GM19238 (cell line): ENCODE data around the gene SPECC1.

Source experiments
- DNase-seq: peaks from one replicate; pipeline ENCODE4 v3.0.0; 2011; ENCODE audit warnings: low spot score; ENCODE audit not compliant: insufficient read length

Gene SPECC1

DNA sequence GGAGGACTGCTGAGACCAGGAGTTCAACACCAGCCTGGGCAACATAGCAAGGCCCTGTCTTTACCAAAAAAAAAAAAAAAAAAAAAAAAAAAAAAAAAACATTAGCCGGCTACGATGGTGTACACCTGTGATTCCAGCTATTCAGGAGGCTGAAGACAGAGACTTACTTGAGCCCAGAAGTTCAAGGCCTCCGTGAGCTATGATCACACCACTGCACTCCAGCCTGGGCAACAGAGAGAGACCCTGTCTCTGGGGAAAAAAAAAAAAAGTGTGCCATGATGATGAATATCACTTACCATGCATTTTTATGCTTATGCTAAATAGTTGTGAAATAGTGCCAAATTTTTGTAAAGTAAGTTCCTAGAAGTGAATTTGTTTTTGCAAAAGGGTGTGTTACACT lies 261.2 kb downstream of the SPECC1 start:
- DNase-seq = no peak

- DNase-seq = no peak
Observed at GRCh38 chr17:20271011-20271610, 262.0 kb downstream of the SPECC1 start.

DNA sequence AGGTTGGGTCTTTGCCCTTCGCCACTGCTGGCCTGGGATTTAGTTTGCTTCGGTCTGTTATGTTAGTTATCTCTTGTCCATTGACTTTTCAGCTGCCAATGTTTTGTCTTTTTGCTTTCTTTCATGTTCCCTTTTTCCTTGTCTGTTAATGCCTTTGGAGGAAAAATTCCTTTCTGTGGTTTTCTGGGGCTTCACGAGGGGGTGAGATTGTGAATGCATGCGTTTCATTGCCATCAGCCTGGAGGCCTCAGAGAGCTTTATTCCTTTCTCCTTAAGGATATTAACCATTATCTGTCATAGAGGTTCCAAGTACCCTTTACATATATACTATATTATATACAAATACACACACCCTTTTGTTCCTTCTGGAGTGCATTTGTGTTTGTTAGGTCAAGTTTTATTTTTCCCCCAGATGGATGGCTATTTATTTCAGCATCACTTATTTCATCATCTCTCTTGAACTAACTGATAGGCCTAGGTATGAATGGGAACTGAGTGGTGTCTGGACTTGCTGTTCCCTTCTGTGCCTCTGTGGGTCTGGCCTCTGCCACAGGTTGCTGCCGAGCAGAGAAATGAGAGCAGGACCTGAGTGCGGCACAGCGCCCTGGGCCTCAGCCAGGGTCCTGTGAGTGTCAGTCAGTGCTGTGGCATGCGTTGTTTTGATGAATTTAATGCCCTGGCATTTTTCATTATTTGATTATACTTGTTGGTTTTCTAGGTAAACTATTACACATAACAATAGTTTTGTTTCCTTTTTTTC lies 264.8 kb downstream of the SPECC1 start:
- no peak for DNase-seq

DNA sequence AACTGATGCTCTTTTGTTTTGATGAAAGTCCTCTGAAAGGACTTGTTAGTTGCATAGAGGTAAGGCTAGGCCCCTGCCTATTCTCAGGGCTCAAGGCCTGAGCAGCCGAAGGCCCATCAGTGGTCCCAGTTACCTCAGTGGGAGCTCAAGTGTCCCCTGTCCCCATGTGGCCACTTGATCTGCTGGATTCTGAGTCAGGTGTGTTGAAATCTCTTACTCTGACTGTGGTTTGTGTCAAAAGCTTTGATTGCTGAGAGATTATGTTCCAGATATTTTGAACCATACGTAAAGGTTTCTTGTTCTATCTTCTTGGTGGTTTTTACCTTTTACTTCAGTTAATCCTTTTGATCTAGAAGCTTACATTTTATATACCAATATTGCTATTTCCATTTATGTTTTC lies 266.5 kb downstream of the SPECC1 start:
- no peak for DNase-seq

DNA sequence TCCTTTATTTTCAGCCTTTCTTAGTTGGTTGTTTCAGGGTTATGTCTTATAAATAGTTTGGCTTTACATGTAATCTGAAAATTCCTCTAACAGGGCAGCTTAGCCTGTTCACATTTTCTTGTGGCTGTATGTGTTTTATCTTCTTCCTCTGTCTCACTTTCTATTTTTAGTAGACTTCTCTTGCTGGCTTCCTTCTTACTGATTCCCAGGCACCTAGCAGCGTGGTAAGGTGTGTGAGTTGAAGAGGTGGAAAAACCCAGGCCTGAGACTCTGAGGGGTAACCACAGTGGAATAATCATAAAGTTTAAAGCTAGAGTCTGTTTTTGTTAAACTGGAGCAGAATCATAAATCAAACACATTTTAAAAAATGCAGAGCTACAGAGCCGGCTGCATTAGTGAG lies 267.3 kb downstream of the SPECC1 start:
- no peak for DNase-seq

- no peak for DNase-seq
Observed at GRCh38 chr17:20278805-20279204, 269.6 kb downstream of the SPECC1 start.

DNA sequence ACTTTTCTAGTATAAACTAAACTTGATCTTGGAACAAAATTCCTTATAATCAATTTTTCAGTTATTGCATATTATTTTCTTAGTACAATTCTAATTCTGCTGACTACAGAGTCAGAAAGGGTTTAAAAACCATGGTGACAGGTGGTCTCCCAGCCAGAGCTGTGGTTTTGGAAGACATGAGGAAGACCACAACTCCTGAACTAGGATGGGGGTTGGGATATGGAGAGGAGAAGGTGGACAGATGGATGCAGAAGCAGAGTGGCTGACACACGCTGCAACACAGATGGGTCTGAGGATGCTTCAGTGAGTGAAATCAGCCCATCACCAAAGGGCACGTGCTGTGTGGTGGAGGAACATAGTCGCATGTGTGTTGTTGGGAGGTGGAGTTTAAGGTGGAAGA lies 270.5 kb downstream of the SPECC1 start:
- DNase-seq = no peak

DNA sequence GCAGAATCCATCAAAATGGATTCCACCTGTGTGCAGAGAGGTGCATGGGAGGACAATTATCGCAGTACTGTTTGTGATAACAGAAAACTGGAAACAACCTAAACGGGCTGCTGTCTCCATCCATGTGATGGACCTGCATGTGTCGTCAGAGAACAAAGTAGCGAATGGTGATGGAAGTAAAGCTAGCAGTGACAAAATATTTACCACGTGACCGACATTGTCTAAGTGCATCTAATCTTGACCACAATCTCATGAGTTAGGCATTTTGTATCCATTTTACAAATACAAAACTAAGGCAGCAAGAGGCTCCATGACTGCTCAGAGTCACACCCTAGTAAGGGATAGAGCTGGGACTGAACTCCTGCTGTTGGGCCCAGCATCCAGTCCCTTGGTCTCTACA lies 270.9 kb downstream of the SPECC1 start:
- DNase-seq = no peak

GRCh38 chr17:20280851-20281250 lies 271.7 kb downstream of the SPECC1 start:
- DNase-seq = no peak

- no peak for DNase-seq
Observed at GRCh38 chr17:20281860-20282259, 272.7 kb downstream of the SPECC1 start.

DNA sequence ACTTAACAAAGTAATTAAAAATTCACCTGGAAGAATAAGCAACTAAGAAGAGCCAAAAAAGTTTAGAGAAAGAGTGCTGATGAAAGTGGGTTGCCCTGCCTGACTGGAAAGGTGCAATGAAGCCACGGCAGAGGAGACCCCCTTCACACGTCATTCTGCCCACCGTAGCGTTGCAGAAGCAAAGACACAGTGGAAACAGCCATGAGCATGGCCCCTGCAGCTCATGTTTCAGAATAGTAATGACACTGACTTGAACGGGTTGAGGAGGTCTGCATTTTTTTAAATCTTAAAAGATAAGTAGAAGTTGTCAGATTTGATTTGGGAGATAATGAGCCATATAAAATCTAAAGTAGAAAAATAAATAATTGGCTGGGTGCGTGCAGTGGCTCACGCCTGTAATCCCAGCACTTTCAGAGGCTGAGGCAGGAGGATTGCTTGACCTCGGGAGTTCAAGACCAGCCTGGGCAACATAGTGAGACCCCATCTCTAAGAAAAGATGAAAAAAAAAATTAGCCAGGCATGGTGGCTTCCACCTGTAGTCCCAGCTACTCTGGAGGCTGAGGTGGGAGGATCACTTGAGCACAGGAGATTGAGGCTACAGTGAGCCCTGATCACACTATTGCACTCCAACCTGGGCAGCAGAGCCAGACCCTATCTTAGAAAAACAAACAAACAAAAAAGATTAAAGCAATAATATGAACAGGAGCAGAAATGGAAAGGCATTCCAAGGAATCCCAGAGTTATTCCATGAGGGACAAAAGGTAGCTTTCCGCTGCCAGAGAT lies 273.6 kb downstream of the SPECC1 start:
- no peak for DNase-seq

DNA sequence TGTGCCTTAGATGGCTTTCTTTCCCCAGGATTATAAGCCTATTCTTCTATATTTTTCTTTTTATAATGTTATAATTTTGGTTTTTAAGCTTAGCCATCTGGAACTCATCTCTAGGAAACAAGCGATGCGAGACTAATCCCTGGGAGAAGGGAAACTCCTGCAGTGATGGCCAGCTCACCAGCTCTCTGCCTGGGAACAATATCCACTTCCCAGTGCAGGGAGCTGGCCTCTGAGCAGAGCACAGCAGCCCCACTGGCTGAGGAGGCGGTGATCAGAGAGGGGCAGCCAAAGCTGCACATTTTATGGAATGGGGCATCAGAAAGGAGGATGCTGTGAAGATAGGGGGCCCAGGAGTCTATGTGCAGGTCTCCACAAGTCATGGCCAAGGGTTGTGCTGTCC lies 274.9 kb downstream of the SPECC1 start:
- no peak for DNase-seq

- no peak for DNase-seq
Observed at GRCh38 chr17:20284570-20285295, 275.6 kb downstream of the SPECC1 start.

DNA sequence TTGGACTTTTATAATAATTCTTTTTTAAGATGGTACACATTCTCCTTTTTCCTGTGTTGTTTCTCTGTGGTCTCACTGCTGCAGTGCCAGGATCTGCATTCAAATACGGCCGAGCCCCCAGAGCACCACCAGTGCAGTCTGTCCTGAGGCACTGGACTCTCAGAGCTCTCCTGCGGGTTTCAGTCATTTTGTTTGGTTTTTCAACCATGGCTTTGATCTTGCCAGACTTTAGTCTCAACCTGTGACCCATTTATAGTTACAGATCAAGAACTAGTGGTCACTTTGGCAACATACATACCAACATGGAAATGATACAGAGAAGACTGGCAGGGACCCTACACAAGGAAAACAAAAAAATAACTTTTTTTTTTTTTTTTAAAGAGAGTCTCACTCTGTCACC lies 280.8 kb downstream of the SPECC1 start:
- DNase-seq = no peak

GRCh38 chr17:20291853-20292252 lies 282.7 kb downstream of the SPECC1 start:
- DNase-seq = no peak

GRCh38 chr17:20293501-20293900 lies 284.3 kb downstream of the SPECC1 start:
- no peak for DNase-seq

DNA sequence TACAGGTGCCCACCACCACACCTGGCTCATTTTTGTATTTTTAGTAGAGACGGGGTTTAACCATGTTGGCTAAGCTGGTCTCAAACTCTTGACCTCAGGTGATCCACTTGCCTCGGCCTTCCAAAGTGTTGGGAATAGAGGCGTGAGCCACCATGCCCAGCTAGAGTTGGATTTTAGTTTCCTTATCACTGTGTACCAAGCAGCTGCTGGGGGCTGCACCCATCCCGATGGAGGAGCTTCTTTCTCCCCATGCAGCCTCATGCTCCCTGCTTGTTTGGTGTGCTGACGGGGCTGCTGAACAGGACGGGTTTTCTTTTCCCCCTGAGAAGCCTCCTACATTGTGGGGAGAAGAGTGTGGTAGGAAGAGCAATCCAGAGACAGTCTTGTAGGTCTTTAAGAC lies 285.0 kb downstream of the SPECC1 start:
- no peak for DNase-seq

DNA sequence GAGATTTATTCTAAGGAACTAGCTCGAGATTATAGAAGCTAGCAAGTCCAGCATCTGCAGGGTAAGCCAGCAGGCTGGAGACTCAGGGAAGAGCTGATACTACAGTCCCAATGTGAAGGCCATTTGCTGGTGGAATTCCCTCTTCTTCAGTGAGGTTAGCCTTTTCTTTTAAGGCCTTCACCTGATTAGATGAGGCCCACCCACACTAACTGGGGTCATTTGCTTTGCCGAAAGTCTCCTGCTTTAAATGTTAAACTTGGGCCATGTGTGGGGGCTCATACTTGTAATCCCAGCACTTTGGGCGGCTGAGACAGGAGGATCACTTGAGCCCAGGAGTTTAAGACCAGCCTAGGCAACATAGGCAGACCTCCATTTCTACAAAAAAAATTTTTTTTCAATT lies 289.9 kb downstream of the SPECC1 start:
- DNase-seq = no peak

DNA sequence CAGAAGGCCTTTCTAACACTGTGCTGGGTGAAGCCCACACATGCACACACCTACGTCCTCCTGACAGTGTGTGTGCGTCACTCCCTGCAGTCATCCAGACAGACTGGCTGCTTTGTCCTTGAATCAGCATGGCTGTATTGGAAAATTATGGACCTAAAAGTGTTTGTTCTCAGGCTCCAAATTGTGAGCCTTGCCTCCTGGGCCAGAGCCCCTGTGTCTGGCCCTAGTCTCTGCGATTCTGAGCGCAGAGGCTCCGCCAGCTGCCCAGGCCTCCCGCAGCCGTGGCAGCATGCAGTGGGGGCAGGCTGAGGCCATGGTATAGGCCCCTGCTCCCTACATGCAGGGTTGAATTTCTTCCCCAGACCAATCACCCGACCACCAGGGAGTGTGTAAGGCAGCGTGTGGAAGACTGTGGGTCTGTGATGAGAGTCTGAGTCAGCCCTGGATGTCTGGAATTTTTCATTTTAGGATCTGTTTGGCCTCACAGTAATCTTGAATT lies 291.3 kb downstream of the SPECC1 start:
- DNase-seq = no peak

DNA sequence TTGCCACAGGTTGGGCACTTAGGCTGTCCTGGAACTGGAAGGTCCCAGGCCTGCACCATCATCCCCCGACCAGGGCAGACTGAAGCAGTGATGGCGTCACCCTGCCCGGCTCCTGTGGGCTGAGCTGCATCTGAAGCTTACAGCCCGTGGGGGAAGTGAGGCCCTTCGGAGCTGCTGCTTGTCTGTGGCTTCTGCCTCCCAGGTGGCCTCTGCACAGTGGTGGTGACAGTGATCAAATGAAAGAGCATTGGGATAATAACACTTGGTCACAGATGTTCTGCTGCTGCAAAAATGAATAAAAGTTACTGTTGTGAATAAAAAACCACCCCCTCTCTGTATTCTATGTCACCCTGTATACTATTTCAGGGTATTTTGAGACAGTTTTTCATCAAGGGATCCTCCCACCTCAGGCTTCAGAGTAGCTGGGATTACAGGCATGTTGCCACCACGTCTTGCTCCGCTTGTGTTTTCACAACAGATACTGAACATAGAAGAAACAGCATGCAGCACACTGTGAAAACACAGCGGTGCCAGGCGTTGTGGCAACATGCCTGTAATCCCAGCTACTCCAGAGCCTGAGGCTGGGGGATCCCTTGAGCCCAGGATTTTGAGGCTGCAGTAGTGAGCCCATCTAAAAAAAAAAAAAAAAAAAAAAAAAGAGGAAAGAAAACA lies 293.2 kb downstream of the SPECC1 start:
- DNase-seq = no peak

DNA sequence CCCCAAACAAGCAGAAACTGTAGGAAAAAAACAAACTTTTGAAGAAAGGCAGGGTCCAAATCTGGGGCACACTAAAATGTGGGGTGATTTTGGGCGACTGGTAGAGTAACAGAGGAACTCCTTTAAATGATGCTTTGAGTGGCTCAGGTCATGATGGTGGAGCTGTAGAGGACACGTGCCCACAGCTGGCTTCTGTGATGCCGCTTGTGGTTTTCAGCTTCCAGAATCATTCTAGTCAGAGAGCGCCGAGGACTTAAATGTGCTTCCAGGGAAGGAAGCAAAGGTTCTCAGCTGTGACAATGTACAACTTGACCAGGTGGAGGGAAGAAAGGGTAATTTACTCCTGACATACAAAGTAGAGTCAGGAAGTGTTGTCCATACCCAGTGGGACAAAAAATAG lies 295.8 kb downstream of the SPECC1 start:
- no peak for DNase-seq
